AG08395 (cell line): ENCODE data around the gene PTGES3.

ENCODE experiments used
- DNase-seq: peaks from one replicate; pipeline ENCODE4 v3.0.0; 2012; ENCODE audit warnings: mixed read lengths, low spot score

Gene PTGES3

GRCh38 chr12:56629459-56630179 lies 58.5 kb downstream of the PTGES3 start:
- DNase-seq = peak; percentile 21

- DNase-seq = peak; percentile 59
Observed at GRCh38 chr12:56628671-56629458, 59.2 kb downstream of the PTGES3 start.

- no peak for DNase-seq
Observed at GRCh38 chr12:56626701-56627100, 61.4 kb downstream of the PTGES3 start.

- DNase-seq = no peak
Observed at GRCh38 chr12:56622535-56622934, 65.5 kb downstream of the PTGES3 start.

- DNase-seq = no peak
Observed at GRCh38 chr12:56616925-56617324, 71.2 kb downstream of the PTGES3 start.

- no peak for DNase-seq
Observed at GRCh38 chr12:56616244-56616643, 71.8 kb downstream of the PTGES3 start.

- no peak for DNase-seq
Observed at GRCh38 chr12:56614627-56615026, 73.5 kb downstream of the PTGES3 start.
